Inflammatory macrophage treated with lipopolysaccharide for 4 hours (primary cell): ENCODE results near the gene TAGLN.

Experiments used
- DNase-seq: peaks from one replicate; pipeline ENCODE4 v3.0.0-alpha.2; 2020

Gene TAGLN

DNA sequence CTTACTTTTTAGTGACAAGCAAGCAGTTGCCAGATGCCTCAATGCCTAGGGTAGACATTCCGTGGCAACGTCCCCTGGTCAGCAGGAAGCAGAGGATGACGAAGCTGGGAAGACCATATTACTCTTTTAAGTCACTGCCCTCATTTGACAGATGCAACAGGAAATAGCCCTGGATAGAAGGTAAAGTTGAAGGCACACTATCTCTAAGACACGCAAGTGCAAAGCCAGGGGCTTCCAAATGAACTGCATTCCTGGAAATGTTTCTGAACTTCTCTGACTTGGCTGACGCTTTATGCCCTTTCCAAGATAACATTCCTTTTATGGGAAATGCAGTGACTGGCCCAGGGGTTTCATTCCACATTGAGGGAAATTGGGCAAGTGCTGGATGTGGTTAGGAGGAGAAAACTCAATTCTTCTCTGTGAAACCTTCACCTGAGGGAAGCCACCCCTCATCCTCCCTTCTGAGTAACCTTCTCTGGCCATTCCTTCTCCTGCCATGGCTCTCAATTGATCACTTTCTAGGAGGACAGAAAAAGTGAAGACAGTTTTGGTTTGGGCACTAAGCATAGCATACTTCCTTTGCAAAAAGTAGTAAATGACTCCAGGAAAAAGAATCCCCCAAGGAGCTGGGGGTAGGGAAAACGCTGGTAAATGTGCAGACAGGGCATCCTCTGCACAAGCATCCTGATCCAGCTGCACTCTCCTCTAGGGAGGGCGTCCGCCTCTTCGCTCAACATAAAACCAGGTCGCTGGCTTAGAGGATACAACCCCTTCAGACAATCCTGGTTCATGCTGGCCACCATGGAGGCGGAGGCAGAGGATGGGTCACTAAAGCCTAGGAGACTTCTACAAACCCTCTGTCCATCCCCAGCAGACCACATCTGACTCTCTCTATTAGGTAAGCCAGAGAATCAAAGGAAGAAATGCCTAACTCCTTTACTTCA is 18.2 kb downstream of the TAGLN start:
- DNase-seq, result no peak

DNA sequence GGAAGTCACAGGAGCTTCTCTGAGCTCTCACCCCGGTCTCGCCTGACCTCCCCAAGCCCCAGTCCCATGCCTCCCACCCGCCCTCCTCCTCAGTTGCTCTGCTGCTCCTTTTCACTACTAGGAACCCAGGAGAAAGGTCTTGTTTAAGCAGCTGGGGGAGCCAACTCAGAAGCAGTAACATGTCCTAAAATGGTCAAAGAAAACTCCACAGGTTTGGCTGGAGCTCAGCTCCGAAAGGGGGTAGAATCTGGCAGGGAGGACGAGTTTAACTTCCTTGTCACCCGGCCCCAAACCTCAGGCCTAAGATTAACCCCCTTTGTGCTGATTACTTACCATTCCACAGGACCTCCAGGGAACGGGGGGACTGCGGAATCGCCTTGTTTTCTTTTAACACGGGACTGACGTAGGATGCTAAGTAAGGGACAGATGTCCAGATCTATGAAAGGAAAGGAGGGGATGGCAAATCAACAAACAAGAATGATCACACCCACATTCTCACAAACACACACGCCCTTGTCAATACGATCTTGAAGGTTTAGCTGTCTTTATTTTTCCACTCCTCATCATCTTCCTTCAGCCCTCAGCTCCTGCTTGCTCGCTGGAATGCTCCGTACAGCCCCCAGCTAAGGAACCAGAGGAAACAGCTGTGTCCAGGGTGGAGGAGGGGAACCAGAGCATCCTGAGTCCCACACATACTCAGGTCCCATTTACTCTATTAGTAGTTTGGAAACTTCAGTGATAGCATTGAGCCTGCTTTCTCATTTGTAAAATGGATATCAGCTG is 19.2 kb downstream of the TAGLN start:
- DNase-seq, result no peak

DNA sequence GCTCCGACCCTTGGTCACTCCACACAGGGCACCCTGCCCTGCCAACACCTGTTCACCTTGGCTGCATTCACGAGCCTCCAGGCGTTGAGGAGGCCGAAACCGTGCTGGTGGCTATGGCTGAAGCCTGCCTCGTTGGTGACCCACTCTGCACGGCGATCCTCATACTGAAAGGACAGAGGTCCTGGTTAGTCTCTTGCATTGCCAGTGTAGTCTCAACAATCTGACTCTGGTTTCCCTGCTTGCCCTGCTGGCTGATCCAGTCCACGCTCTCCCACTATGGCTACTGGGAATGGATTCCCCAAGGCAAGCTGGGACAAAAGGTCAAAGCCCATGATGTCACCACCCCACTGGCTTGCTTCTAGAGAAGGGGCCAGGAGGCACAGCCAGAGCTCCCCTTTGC is 19.8 kb downstream of the TAGLN start:
- no peak for DNase-seq

DNA sequence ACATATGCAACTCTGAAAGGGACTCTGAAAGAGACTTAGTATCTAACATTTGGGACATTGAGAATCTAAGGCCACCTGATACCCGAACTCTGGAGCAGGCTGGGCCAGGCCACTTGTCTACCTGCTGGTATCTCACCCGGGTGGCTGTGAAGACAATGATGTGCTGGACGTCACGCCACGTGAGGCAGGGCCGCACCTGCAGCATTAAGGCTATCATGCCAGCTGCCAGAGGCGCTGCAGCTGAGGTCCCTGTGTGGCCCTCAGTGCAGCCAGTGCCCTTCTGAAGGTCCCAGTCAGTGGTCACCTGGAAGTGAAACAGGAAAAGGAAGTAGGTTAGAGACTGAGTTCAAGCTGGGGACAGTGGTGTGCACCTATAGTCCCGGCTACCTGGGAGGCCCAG is 20.3 kb downstream of the TAGLN start:
- no peak for DNase-seq

DNA sequence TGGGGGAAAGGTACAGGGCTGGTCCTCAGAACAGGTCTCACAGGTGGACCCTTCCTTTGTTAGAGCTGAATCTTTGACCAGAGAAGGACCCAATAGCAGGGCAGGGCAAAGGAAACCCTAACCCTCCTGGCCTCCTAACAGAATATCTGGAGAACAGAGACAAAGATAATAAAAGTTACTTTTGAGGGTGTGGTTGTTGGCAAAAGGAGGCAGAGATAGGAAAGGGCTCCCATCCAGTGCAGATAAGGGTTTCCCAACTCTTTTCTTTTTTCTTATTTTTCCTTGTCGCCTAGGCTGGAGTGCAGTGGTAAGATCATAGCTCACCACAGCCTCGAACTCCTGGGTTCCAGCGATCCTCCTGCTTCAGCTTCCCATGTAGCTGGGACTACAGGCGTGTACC is 20.8 kb downstream of the TAGLN start:
- no peak for DNase-seq

DNA sequence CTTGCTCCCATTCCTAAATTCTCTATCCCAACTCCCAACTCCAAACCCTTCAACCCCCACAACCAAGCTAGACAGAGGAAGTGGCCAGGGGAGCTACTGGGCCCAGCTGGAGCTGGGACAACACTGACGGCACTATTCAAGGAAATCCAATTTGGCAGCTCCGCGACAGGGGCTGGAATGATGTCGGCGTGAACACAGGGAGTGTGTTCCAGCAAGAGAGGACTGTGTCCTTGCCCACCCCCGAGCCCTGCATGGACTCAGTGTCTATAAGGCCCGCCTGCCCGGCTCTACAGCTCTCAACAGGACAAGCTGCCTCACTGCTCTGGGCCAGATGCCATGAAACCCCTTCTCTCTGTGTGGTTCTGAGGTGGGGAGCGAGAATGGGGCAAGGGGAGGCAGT is 21.4 kb downstream of the TAGLN start:
- no peak for DNase-seq

DNA sequence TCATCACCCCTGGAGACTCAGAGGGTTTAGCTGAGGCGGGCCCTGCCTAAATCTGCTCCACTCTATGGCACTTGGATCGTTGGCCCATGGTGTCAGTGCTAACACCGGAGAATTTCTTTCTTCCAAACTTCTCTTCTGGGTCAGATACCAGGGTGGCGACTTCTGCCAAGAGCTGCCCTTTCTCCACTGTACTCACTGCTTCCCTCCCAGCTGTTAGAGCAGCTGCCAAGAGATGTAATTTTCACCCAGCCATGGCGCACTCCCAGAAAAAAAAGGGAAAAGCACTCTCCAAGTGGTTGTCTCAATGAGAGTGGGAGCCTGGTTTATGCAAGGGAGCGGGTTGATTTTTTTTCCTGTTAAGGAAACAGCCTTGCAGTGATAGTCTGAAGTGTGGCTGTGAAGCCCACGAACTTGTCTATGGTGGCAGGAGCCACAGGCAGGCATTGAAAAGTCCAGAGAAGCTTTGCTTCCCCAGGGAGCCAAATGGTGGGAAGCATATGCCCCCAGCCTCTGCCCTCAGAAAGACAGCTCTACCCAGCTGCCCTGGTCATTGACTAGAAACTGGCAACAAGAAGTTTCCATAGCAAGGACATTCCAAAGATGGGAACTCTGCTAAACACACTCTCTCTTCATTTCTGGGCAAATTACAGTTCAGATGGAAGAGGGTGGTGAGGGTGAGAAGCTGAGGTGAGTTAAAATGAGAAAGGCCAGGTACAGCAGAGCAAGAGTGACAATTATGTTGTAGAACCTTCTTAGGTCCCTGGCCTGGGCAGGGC is 22.0 kb downstream of the TAGLN start:
- DNase-seq, result no peak

DNA sequence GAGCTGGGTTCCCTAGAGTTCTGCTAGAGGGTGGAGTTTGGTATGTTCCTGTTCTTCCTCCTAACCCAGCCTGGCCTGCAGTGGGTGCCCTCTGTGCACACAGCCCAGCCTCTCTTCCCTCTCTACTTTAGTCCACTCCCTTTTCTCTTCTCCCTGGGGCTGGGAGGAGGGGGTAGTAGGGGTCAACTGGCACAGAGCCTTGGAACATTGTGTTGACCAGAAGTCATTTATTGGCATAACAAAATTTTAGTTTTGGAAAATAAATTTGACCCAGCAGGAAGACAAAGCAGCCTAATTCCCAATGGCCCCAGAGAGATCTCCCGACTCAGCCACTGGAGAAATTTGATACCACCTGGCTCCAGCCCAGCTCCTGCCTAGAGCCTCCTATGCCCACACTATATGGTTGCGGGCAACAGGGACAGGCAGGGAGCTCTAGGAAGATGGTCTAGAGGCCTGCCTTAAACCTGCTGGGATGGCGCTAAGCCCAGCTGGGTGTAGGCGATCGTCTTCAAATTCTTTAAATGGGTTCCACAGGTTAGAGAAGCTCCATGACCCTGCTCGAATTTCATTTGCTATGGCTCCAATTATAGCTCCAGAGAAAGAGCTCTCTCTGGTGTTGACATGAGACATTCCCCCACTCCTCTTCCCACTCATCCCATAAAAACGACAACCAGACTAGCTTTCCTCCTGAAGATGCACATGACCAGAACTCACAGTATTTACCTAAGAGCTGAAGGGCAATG is 22.8 kb downstream of the TAGLN start:
- no peak for DNase-seq

DNA sequence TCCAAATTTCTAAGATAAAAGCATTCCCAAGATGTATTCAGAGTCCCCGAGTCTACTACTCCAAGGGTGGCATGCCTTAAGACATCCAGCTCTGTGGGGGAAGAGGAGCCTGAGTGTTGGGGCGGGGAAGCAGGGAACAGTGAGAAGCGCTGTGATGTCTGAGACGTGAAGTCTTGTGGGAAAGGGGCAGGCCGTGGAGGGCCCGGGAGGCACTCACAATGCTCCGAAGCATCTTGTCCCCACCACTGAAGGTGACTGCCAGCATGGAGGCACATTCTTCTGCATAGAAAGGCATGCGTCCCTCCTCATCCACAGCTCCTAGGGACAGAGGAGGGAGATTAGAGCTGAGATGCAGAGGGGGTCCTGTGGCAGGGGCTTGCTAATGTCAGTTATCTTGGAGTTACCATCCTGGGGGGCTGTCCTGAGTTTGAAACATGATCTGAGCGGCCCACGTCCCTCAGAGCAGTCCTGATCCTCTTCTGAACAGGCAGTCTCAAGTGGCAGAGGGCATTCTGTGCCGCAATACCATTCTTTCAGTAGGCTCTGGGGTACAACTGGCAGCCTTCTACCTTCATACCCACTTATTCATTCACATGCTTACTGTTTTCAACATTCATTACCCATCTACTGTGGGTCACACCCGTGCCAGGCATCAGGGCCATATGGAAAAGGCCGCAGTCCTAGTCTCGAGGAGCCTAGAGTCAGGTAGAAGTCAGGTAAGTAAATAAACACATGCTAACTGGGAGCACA is 24.0 kb downstream of the TAGLN start:
- DNase-seq, result no peak

DNA sequence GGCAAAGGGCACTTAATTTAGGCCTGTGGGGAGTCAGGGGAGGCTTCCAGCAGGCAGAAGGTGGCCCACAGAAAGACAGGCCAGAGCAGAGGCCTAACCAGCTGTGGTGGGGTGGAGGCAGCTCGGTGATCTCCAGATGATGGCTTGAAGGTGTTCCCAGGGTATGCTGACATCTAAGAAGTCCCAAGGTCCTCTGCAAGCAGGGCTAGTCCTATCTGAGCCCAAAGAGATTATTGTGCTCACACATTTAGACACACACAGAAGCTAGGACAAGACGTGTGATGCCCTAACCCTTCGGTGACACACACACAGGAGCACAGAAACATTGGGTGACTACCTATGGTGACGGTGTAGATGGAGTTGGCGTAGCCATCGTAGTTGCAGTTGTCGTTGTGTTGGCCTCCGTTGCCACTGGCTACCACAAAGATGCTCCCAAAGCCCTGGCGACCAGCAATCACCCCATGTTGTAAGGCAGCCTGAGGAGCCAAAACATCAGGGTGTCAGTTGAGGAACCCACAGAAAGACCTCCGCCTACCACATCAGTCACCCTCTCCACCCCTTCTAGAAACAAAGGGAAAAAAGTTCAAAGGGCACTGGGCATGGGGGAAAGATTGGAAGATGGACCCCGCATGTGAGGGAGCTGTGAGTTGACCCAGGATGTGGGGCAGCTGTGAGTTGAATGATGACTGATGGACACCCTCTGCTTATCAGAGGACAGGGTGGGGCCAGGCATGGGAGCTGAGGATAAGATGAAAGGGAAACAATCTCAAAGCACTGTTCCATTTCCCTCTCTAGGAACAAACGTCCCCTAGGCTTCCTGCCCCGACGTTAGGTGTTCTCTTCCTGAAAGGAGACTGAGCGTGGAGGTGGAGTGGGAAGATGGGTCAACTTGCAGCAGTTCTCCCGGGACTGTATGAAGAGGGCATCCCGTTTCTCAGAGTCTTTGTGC is 24.8 kb downstream of the TAGLN start:
- no peak for DNase-seq

DNA sequence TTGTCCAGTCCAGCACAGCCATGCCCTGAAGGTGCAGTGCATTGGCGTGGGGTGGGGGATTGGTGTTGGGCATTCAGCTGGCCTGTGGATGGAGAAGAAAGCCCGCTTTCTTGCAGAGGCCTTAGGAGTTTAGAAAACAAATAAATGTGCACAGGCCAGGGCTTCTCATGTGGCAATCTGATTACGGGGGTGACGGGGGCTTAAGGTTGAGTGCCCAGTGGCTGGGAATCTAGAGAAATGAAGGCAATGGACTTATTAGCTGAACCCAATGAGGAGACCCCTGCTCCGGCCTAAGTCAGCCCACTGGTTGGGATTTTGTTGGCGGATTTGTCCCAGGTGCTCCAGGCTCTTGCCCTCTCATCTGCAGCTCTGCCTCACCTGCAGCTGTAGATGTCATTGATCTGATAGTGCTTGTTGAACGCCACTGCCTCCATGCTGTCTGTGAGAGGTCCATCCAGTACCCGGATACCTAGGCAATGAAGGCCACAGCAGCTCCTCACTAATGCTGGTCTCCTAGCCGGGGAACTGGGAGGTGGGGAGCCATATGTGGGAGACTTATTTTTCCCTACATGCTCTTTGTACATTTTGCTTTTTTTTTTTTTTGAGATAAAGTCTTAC is 26.5 kb downstream of the TAGLN start:
- DNase-seq, result no peak

DNA sequence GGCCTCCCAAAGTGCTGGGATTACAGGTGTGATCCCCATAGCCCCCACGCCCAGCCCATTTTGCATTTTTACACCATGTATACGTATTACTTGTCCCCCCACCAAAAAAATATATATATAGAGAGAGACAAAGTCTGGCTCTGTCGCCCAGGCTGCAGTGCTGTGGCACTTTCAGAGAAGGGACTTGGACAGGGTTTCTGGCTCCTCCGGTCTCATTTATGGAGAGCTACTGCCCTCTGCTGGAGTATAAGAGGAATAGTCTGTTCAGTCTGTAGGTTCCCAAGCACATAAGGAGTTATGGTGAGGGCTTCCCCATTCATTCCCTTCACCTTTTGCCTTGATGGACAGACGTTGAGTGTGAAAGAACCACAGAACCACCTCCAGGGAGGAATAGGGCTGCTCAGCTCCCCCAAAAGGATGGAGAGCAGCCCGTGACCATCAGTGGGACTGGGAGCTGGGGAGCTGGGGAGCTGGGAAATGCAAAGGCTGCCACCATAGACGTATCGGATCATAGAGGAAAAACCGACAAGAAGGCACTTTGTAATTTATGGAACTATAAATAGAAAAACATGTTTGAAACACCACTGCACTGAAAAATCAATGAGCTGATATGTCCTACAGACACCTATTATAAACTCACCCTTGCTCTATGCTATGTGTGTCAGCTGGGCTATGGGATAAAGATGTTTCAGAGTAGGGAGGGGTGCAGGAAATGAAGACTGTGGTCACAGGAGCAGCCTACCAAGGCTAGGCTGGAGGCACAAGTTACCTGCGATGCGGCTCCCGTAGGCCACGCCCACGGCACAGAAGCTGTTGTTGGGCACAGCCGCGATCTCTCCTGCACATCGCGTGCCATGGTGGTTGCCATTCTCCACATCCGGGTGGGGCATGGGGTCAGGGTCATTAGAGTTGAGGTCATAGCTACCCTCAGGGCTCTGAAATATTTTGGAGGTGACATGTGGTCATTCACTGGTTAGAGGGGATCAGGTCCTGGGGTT is 27.5 kb downstream of the TAGLN start:
- DNase-seq, result peak; percentile 76

DNA sequence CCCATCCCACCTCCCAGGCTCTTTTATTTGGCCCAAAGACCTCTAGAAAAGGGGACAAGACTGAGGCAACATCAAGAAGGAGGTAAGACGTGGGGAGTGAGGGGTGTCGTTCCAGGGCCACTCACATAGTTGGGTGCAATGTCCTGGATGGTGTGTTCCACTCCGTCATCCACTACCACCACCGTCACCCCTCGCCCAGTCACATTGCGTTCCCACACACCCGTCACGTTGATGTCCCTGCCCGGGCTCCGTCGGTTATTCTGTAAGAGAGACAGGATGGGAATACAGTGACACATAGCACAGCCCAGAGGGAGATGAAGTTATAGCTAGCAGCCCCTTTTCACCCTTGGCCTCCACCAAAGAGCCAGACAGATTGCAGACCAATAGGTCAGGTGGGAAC is 28.9 kb downstream of the TAGLN start:
- no peak for DNase-seq

DNA sequence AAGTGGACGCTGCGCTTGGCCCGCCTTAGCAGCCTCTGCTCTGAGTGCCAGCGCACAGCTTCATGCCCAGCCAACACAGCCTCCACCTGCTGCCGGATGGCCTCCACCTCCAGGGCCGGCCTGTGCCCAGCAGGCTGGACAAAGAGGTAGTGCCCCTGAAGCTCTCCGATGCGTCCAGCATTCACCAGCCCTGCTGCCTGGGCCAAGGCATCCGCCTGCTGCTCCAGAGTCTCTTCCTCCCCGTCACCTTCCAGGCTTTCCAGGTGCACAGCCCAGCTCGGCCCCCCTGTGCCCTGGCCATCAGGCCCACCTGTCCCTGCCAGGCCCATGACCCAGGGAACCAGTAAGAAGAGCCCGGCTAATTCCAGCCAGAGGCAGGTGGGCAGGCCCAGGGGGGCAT is 30.2 kb downstream of the TAGLN start:
- DNase-seq, result no peak

DNA sequence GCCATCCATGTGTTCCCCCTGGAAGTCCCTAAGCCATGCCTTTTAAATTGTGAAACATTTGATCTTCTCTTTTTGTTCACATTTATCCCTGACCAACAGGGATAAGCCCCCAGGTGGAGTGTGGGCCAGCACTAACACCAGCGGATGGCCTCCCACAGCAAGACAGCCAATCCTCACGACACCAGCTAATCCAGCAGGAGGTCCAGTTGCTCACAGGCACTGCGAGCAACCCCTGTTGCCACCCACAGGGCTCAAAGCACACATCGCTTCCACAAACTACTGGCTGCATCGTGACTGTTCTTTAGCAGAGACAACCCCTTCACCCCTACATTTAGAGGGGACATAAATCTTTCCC is 30.7 kb downstream of the TAGLN start:
- DNase-seq, result no peak

DNA sequence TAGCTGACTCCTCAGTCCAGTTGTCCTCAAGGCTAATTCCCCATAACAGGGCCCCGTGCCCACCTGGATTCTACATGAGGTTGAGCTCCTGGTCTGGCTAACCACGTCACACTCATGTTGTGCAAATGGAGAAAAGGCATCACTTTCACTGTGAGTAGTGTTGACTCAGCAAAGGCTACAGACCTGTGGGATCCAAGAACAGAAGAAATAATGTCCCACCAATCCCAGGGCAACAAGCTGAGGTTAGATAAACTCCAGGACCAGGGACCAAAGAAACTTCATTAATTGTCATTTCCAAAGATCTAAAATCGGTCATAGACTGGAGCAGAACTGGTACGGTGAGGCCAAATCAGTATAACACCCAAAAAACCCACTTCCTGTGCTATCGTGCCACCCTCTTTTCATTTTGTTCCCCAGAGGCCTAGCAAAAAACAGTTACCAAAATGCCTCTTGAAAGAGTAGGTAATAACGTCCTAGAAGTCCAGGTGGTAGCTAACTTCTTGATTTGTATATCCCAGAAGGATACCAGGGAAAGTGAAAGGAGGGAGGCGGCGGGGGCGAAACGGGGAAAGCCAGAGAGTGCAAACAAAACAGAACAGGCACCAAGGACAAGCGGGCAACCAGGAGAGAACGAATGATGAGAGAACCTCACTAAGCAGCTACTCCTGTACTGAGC is 31.3 kb downstream of the TAGLN start:
- no peak for DNase-seq

DNA sequence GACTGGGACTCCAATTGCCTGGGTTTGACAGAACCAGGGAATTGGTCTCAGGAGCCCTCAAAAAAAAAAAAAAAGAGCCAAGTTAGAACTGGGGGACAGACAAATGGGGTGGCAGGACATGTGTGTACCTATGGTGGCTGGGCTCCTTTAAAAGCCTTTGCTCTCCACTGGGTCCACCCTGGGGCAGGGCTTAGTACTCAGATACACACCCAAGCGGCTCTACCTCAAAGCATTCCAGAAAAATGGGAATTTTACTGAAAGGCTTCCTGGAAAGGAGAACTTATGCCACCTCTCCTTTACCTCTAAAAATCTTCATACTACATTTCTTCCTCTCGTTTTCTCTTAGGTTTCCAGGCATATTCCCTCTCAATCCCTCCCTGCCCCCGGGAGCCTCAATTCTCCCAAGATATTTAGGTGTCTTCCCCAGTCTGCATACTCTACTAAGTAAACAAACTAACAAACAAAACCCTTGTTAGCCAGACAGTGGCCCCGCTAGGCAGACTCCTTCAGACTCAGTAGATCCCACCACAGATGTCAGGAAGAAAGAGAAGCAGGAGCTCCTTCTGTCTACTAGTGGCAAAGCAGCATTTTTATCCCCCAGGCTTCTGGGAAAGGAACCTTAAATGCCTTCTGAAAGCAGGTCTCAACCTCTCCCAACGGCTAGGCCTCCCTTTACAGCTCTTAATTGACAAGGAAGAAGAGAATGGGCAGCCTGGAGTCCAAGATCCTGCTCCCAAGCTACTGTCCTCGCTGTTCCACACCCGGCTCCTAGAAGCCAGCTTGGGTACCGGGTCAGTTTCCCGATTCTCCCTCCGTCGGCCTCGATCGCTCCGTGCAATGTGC is 32.0 kb downstream of the TAGLN start:
- no peak for DNase-seq

DNA sequence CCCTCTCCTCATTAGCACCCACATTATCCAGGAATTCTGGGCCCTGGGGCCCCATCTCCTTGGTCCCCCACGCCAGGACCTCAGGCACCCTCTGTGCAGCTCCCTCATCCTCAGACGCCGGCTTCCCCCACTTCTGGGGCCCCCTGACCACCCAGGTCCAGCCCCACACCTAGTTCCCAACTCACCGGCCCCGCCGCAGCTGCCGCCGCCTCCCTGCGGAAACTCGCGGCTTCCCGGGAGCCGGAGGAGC is 32.6 kb downstream of the TAGLN start, which contains the start of gene PCSK7:
TSS of gene PCSK7 (minus strand) at position 232 of the 250 bp plus-strand sequence. CDS start 2,229 bp downstream, outside the sequence.
- no peak for DNase-seq
